Keratinocyte (primary cell): ENCODE measurements around the gene TNS2.

Source experiments
- CTCF ChIP-seq, 3 experiments: IDR thresholded peaks in 1 of 3; conservative IDR thresholded peaks in 1 of 3; optimal IDR thresholded peaks in 1 of 3; 2 replicates in 2 of 3; 3 replicates in 1 of 3; pipeline versions ENCODE3 to v1.5.1; 2011; ENCODE audit warnings: low read length in 3 of 3, mild to moderate bottlenecking in 3 of 3, moderate library complexity in 2 of 3, control low read depth in 1 of 3, inconsistent platforms in 1 of 3; ENCODE audit not compliant: insufficient read depth in 2 of 3; ENCODE audit errors: extremely low read depth in 1 of 3
- EZH2 ChIP-seq: IDR thresholded peaks from one replicate; pipeline ENCODE4 v1.6.1; 2012; ENCODE audit warnings: inconsistent platforms, mild to moderate bottlenecking, low read length, moderate library complexity

GRCh38 chr12:53025250-53025649, 24.6 kb upstream of the TNS2 start:
- TF ChIP-seq CTCF (optimal IDR thresholded peaks at IDR 0.05 in 1 of 3, IDR thresholded peaks at IDR 0.05 in 1 of 3, conservative IDR thresholded peaks at IDR 0.05 in 1 of 3; ENCODE audit: extremely low read depth in 1 of 3, insufficient read depth in 2 of 3, low read length in 3 of 3) (no peak), EZH2 (no peak)
